MM.1S (cell line): ENCODE data around the gene FAM216B.

ENCODE experiments used
- DNase-seq: peaks from one replicate; pipeline ENCODE4 v3.0.0-alpha.2; 2015
- H2AFZ ChIP-seq: fragments of 300-600 bp; sonication (generic); 2 replicates; pipeline ENCODE4 v1.6.0; 2016; ENCODE audit warnings: antibody characterized with exemption, low read length
- H3F3A ChIP-seq: fragments of 300-600 bp; sonication (generic); 2 replicates; pipeline ENCODE4 v1.6.1; 2016; ENCODE audit warnings: mild to moderate bottlenecking, antibody characterized with exemption, low read length, moderate library complexity, mixed read lengths; ENCODE audit not compliant: insufficient read depth
- H3K27ac ChIP-seq: fragments of 300-600 bp; sonication (generic); 2 replicates; pipeline ENCODE4 v1.5.1; 2016; ENCODE audit warnings: mild to moderate bottlenecking, low read length
- H3K27me3 ChIP-seq: fragments of 300-600 bp; sonication (generic); replicated peaks from 2 replicates; pipeline ENCODE4 v1.6.0; 2016; ENCODE audit warnings: low read length; ENCODE audit not compliant: insufficient read depth
- H3K36me3 ChIP-seq: fragments of 300-600 bp; sonication (generic); replicated peaks from 2 replicates; pipeline ENCODE4 v1.6.1; 2016; ENCODE audit warnings: mild to moderate bottlenecking, low read length, mixed read lengths; ENCODE audit not compliant: insufficient read depth
- H3K4me1 ChIP-seq: fragments of 300-600 bp; sonication (generic); 2 replicates; pipeline ENCODE4 v1.6.1; 2016; ENCODE audit warnings: low read length, mixed read lengths
- H3K4me2 ChIP-seq: fragments of 300-600 bp; sonication (generic); 2 replicates; pipeline ENCODE4 v1.6.0; 2016; ENCODE audit warnings: low read depth, low read length
- H3K4me3 ChIP-seq: fragments of 300-600 bp; sonication (generic); 2 replicates; pipeline ENCODE4 v1.5.1; 2016; ENCODE audit warnings: low read length, mixed read lengths
- H3K79me2 ChIP-seq: fragments of 300-600 bp; sonication (generic); 2 replicates; pipeline ENCODE4 v1.6.1; 2016; ENCODE audit warnings: mixed run types, low read length, mixed read lengths
- H3K9ac ChIP-seq: fragments of 300-600 bp; sonication (generic); 2 replicates; pipeline ENCODE4 v1.6.1; 2016; ENCODE audit warnings: low read length, mixed read lengths
- H3K9me2 ChIP-seq: fragments of 300-600 bp; sonication (generic); replicated peaks from 2 replicates; pipeline ENCODE4 v1.6.1; 2016; ENCODE audit warnings: mild to moderate bottlenecking, low read length, mixed read lengths; ENCODE audit not compliant: insufficient read depth
- H3K9me3 ChIP-seq: fragments of 300-600 bp; sonication (generic); replicated peaks from 2 replicates; pipeline ENCODE4 v1.6.1; 2016; ENCODE audit warnings: mild to moderate bottlenecking, low read length, mixed read lengths; ENCODE audit not compliant: insufficient read depth
- H4K20me1 ChIP-seq: fragments of 300-600 bp; sonication (generic); 2 replicates; pipeline ENCODE4 v1.6.1; 2016; ENCODE audit warnings: mild to moderate bottlenecking, low read length, moderate library complexity, mixed read lengths; ENCODE audit not compliant: insufficient read depth
- CTCF ChIP-seq: fragments of 300-600 bp; sonication (generic); IDR thresholded peaks from 2 replicates; pipeline ENCODE4 v1.5.1; 2016; ENCODE audit warnings: antibody characterized with exemption, low read length, mixed read lengths
- EZH2 ChIP-seq: fragments of 300-600 bp; sonication (generic); optimal IDR thresholded peaks from 2 replicates; pipeline ENCODE3; 2017; ENCODE audit warnings: low read depth, mild to moderate bottlenecking, antibody characterized with exemption, low read length, mixed read lengths
- EZH2phosphoT487 ChIP-seq: fragments of 300-600 bp; sonication (generic); IDR thresholded peaks from 2 replicates; pipeline ENCODE4 v1.6.1; 2018; ENCODE audit warnings: antibody characterized with exemption, low read length

The FAM216B gene

DNA sequence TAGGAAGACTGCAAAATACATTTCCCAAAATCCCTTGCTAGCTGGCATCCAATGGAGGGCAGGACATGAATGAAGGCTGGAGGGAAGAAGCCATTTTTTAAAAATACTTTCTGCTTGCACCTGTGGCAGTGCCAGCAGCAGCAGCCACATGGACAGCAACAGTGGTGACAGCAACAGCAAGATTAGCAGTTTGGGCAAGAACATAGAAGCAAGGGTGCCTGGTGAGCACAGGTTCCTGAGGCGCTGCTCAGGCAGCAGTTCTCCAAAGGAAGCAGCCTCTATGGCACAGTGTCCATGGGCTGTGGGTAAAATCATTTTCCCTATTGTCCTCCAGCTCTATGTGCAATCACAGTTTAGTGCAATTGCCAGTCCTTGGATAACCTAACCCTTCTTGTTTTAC lies 1.3 kb upstream of the FAM216B start:
- H3K4me1 ChIP-seq: no peaks in the 10 kb centered on the region
- no peaks in the 10 kb centered on the region for H3K9me3 ChIP-seq
- H3K36me3 ChIP-seq: no peaks in the 10 kb centered on the region
- no peak for TF ChIP-seq EZH2phosphoT487
- TF ChIP-seq EZH2: no peak
- H3K79me2 ChIP-seq: no peaks in the 10 kb centered on the region
- H3K27me3 ChIP-seq: no peaks in the 10 kb centered on the region
- no peaks in the 10 kb centered on the region for H3K9me2 ChIP-seq
- H4K20me1 ChIP-seq: no peaks in the 10 kb centered on the region
- H3F3A ChIP-seq: no peaks in the 10 kb centered on the region
- no peak overlapping the region for H3K4me2 ChIP-seq
- DNase-seq: no peak
- no peak overlapping the region for H2AFZ ChIP-seq
- H3K27ac ChIP-seq: no peak overlapping the region
- no peak overlapping the region for H3K9ac ChIP-seq
- H3K4me3 ChIP-seq: no peak overlapping the region

- TF ChIP-seq CTCF: no peak
- TF ChIP-seq EZH2: no peak
- no peak for TF ChIP-seq EZH2phosphoT487
- Histone ChIP-seq H2AFZ (no peak overlapping the region), H3F3A (no peaks in the 10 kb centered on the region), H4K20me1 (no peaks in the 10 kb centered on the region), H3K9me3 (no peaks in the 10 kb centered on the region), H3K36me3 (no peaks in the 10 kb centered on the region), H3K4me2 (no peak overlapping the region), H3K4me3 (no peak overlapping the region), H3K27ac (no peak overlapping the region), H3K9ac (no peak overlapping the region), H3K4me1 (no peaks in the 10 kb centered on the region), H3K79me2 (no peaks in the 10 kb centered on the region), H3K27me3 (no peaks in the 10 kb centered on the region), H3K9me2 (no peaks in the 10 kb centered on the region)
- no peak for DNase-seq
These were observed 5.3 kb downstream of the FAM216B start for GRCh38 chr13:42786715-42787114.

DNA sequence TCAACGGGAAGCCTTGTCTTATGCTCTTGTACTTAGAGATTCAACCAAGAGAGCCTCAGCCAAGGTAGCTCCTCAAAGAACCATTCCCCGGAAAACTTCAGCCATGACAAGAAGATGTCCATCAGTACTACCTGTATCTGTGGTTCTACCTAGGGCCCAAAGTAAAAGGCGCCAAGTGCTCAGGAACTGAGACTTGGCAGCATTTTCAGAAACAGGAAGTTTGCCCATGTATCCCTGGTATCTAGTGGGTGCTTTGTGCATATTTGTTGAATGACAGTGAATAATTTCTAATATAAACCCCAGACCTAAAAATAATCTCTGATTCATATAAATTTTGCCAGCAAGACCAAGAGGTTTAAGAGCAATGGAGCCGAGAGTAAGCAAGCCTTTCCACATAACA lies 7.2 kb downstream of the FAM216B start:
- Histone ChIP-seq H3K36me3 (no peaks in the 10 kb centered on the region), H3F3A (no peaks in the 10 kb centered on the region), H3K9me2 (no peaks in the 10 kb centered on the region), H3K4me1 (no peaks in the 10 kb centered on the region), H3K9me3 (no peaks in the 10 kb centered on the region), H3K4me2 (no peak overlapping the region), H3K27me3 (no peaks in the 10 kb centered on the region), H2AFZ (no peak overlapping the region), H3K79me2 (no peaks in the 10 kb centered on the region), H4K20me1 (no peaks in the 10 kb centered on the region), H3K27ac (no peak overlapping the region), H3K4me3 (no peak overlapping the region), H3K9ac (no peak overlapping the region)
- DNase-seq: no peak
- TF ChIP-seq EZH2phosphoT487: no peak
- no peak for TF ChIP-seq EZH2
- TF ChIP-seq CTCF: no peak

GRCh38 chr13:42792154-42792553 lies 10.8 kb downstream of the FAM216B start:
- no peaks in the 10 kb centered on the region for H4K20me1 ChIP-seq
- no peak overlapping the region for H3K4me3 ChIP-seq
- no peaks in the 10 kb centered on the region for H3K36me3 ChIP-seq
- H3K4me2 ChIP-seq: no peak overlapping the region
- no peak for TF ChIP-seq CTCF
- no peak for TF ChIP-seq EZH2
- TF ChIP-seq EZH2phosphoT487: no peak
- no peaks in the 10 kb centered on the region for H3K9me3 ChIP-seq
- no peaks in the 10 kb centered on the region for H3K27me3 ChIP-seq
- no peaks in the 10 kb centered on the region for H3K9me2 ChIP-seq
- no peaks in the 10 kb centered on the region for H3K79me2 ChIP-seq
- no peak overlapping the region for H2AFZ ChIP-seq
- no peak overlapping the region for H3K27ac ChIP-seq
- no peak overlapping the region for H3K9ac ChIP-seq
- no peaks in the 10 kb centered on the region for H3K4me1 ChIP-seq
- no peaks in the 10 kb centered on the region for H3F3A ChIP-seq
- no peak for DNase-seq
